Central memory CD8-positive, alpha-beta T cell (primary cell): ENCODE results near the gene CMTM1.
"Not testable (repeated sequence)": the region's sequence is repeated elsewhere in the genome, so short reads cannot be mapped to it uniquely, and the experiment has no call there.

Experiments
- ATAC-seq: fragments of 150-1000 bp; cut with Tn5 transposase; replicated peaks from 2 replicates; pipeline ENCODE4 v1.10.0; 2022; ENCODE audit warnings: mild to moderate bottlenecking, moderate FRiP score, moderate number of reproducible peaks; ENCODE audit not compliant: poor library complexity, severe bottlenecking; ENCODE audit errors: extremely low read depth
- DNase-seq, 2 donors: peaks; one replicate each; pipeline ENCODE4 v3.0.0; 2021; ENCODE audit warnings: low spot score in 2 of 2
- H3K27ac Mint-ChIP-seq: one replicate; pipeline ENCODE4 v1.8.0; 2022; ENCODE audit warnings: low read depth, mild to moderate bottlenecking, moderate library complexity, mixed read lengths
- H3K27me3 Mint-ChIP-seq: one replicate; pipeline ENCODE4 v1.8.0; 2022; ENCODE audit warnings: mixed read lengths
- H3K36me3 Mint-ChIP-seq: one replicate; pipeline ENCODE4 v1.8.0; 2022; ENCODE audit warnings: mild to moderate bottlenecking, moderate library complexity, mixed read lengths; ENCODE audit not compliant: insufficient read depth
- H3K4me1 Mint-ChIP-seq: one replicate; pipeline ENCODE4 v1.8.0; 2022; ENCODE audit warnings: mixed read lengths
- H3K4me3 Mint-ChIP-seq: one replicate; pipeline ENCODE4 v1.8.0; 2022; ENCODE audit warnings: mild to moderate bottlenecking, moderate library complexity, mixed read lengths
- H3K9me3 Mint-ChIP-seq: one replicate; pipeline ENCODE4 v1.8.0; 2022; ENCODE audit warnings: mixed read lengths

The CMTM1 gene

DNA sequence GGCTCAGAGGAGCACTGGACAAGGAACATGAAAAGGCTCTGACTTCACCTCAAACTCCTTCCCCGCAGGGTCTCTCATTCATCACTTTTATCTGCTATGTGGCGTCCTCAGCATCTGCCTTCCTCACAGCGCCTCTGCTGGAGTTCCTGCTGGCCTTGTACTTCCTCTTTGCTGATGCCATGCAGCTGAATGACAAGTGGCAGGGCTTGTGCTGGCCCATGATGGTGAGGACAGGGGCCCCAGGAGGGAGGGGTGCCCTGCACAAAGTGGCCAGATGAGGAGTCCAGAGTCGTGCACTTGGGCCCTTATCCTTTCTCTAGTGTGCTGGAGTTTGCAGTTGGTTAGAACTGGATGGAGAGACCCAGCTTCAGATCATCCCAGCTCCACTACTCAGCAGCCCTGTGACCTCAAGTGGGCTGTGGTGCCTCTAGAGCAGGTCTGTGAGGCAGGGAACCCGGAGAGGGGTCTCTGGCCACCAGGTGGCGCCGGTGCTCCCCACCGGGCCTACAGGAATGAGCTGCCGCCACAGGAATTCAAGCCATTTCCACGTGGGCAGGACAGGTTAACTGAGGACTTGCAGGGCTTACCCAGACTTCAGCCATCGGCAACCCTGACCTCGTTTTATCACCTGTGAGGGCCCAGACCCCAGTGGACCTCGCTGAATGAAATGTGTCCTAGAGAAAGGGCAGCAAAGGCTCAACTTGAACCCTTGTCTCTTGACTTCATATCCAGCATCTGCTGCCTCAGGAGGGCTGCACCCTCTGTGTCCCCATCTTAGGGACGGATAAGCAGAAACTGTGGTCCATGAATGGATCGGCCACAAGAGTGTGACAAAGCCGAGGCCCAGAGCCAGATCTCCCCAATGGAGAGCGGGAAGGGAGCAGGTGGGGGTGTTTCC lies 42.3 kb downstream of the CMTM1 start:
- Mint-ChIP-seq H3K27me3 (no peaks in the 10 kb centered on the region), H3K9me3 (no peaks in the 10 kb centered on the region), H3K36me3 (peaks cover 42% of the 10 kb centered on the region), H3K4me3 (peak overlapping the region; percentile 49), H3K4me1 (peaks cover 35% of the 10 kb centered on the region), H3K27ac (no peak overlapping the region)
- DNase-seq, result peak; percentile 63 to 75
- ATAC-seq, result no peak

GRCh38 chr16:66609139-66609510 lies 42.9 kb downstream of the CMTM1 start:
- Mint-ChIP-seq H3K36me3 (peaks cover 39% of the 10 kb centered on the region), H3K27ac (no peak overlapping the region), H3K27me3 (no peaks in the 10 kb centered on the region), H3K4me1 (peaks cover 28% of the 10 kb centered on the region), H3K4me3 (no peak overlapping the region), H3K9me3 (no peaks in the 10 kb centered on the region)
- ATAC-seq, result no peak
- no peak for DNase-seq

GRCh38 chr16:66610111-66610820 lies 44.0 kb downstream of the CMTM1 start:
- peak overlapping the region; percentile 16 for H3K27ac Mint-ChIP-seq
- no peak for ATAC-seq

GRCh38 chr16:66611911-66612310 lies 45.7 kb downstream of the CMTM1 start:
- not testable (repeated sequence) for H3K9me3 Mint-ChIP-seq, DNase-seq, H3K4me3 Mint-ChIP-seq, ATAC-seq, H3K27me3 Mint-ChIP-seq
- Mint-ChIP-seq H3K36me3 (peaks cover 37% of the 10 kb centered on the region), H3K4me1 (peaks cover 16% of the 10 kb centered on the region), H3K27ac (peak overlapping the region; percentile 57)

More at GRCh38 chr16:66610111-66610820, 44.0 kb downstream of the CMTM1 start:
- Mint-ChIP-seq H3K27me3 (no peaks in the 10 kb centered on the region), H3K4me1 (peaks cover 28% of the 10 kb centered on the region), H3K9me3 (no peaks in the 10 kb centered on the region), H3K4me3 (no peak overlapping the region), H3K36me3 (peaks cover 42% of the 10 kb centered on the region)
- DNase-seq, result no peak

DNA sequence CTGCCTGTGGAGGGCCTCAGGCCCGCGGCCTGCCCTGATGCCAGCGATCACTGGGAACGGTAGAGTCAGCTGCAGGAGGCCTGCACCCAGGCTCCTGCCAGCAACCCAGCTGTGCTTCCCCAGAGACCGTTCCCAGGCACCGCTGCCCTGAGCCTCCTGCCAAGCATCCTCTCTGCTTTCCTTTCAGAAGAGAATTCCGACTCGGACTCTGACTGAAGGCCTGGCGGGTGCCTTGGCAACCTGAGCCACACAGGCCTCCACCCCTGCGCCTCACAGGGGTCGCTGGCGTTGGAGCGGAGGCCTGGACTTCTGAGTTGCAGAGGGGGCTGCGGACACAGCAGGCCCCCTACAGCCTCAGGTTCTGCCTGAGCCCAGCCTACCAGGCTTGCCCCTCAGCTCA lies 46.2 kb downstream of the CMTM1 start:
- Mint-ChIP-seq H3K4me3 (no peak overlapping the region), H3K36me3 (peaks cover 37% of the 10 kb centered on the region), H3K9me3 (no peaks in the 10 kb centered on the region), H3K4me1 (peaks cover 11% of the 10 kb centered on the region), H3K27me3 (no peaks in the 10 kb centered on the region), H3K27ac (peak overlapping the region; percentile 57)
- ATAC-seq (no peak), DNase-seq (no peak)

DNA sequence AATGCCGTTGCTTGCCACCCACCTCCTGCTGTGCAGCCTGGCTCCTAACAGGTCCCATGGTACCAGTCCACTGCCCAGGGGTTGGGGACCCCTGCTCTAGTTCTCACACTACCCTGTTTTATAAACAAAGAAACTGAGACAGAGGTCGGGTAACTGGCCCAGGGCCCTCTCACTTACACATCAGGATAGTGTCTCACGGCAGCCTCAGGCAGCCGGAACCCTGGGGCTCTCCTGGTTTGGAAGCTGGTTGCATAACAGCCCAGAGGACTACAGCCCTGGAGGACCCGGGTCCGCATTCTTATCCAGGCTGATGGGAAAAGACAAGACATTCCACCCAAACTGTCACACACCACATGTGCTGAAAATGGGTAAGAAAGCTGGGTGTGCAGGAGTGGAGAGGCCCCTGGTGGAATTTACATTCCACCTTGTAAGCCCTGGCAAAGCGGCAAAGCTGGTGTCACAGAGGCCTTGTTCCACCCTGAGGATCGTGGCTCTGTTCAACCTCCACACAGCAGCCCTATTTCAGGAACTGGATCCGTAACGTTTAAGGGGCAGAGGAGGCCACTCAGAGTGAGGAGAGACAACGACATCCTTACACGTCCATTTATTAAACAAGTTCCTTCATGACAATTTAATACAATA lies 48.0 kb downstream of the CMTM1 start:
- DNase-seq (no peak), ATAC-seq (no peak)
- no peak overlapping the region for H3K27ac Mint-ChIP-seq
- H3K4me1 Mint-ChIP-seq, result no peaks in the 10 kb centered on the region
- no peak overlapping the region for H3K4me3 Mint-ChIP-seq
- peaks cover 37% of the 10 kb centered on the region for H3K36me3 Mint-ChIP-seq
- H3K27me3 Mint-ChIP-seq, result no peaks in the 10 kb centered on the region
- no peaks in the 10 kb centered on the region for H3K9me3 Mint-ChIP-seq

- H3K27ac Mint-ChIP-seq, result no peak overlapping the region
- H3K27me3 Mint-ChIP-seq, result no peaks in the 10 kb centered on the region
- no peak for ATAC-seq
- H3K4me3 Mint-ChIP-seq, result no peak overlapping the region
- H3K9me3 Mint-ChIP-seq, result no peaks in the 10 kb centered on the region
- peaks cover 25% of the 10 kb centered on the region for H3K36me3 Mint-ChIP-seq
- DNase-seq, result no peak
- H3K4me1 Mint-ChIP-seq, result no peaks in the 10 kb centered on the region
Observed at GRCh38 chr16:66616169-66616568, 49.9 kb downstream of the CMTM1 start.

- Mint-ChIP-seq H3K27ac (no peak overlapping the region), H3K9me3 (no peaks in the 10 kb centered on the region), H3K36me3 (peaks cover 21% of the 10 kb centered on the region), H3K4me1 (no peaks in the 10 kb centered on the region), H3K27me3 (no peaks in the 10 kb centered on the region), H3K4me3 (no peak overlapping the region)
- no peak for ATAC-seq
- no peak for DNase-seq
Observed at GRCh38 chr16:66616592-66616991, 50.4 kb downstream of the CMTM1 start.

- Mint-ChIP-seq H3K27me3 (no peaks in the 10 kb centered on the region), H3K27ac (no peak overlapping the region), H3K9me3 (no peaks in the 10 kb centered on the region), H3K36me3 (peaks cover 17% of the 10 kb centered on the region), H3K4me1 (no peaks in the 10 kb centered on the region), H3K4me3 (no peak overlapping the region)
- no peak for ATAC-seq
- DNase-seq, result no peak
Observed at GRCh38 chr16:66617010-66617434, 50.8 kb downstream of the CMTM1 start.

GRCh38 chr16:66617728-66618127 lies 51.5 kb downstream of the CMTM1 start:
- no peak overlapping the region for H3K4me3 Mint-ChIP-seq
- ATAC-seq (no peak), DNase-seq (no peak)
- H3K36me3 Mint-ChIP-seq, result peaks cover 13% of the 10 kb centered on the region
- no peaks in the 10 kb centered on the region for H3K4me1 Mint-ChIP-seq
- H3K9me3 Mint-ChIP-seq, result no peaks in the 10 kb centered on the region
- no peaks in the 10 kb centered on the region for H3K27me3 Mint-ChIP-seq
- no peak overlapping the region for H3K27ac Mint-ChIP-seq

DNA sequence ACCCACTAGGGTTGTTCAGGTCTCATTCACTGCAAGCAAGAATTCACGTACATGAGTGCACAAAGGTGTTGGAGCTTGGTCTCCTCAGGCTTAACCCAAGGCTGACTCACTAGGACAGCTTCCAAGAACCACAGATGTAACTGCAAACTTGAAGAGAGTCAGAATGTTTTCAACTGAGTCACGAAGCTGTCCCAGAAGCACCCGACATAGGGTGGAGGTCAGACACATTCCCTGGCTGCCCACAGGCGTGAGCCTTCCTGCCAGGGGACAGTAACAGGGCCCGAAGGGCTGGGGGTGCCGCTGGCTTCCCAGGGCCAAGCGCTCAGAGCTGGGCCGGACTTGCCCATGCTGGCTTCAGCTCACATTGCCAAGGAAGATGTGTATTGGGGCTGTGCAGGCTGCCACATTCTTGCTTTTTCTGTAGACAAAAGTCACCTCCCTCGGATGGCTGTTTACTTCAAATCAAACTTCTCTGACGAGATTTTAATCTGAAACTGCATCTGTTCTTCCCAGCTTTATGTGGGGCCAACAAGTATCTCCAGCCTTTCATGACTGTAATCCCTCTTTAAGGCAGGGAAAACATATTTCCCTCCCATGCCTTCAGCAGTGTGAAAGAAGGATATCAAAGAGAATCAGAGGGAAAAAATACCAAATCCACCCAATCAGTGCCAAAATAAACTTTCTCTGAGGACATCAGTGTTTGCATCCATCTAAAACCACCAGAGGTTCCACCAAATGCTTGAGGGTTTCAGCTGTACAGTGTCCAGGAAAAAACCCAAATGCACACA lies 52.5 kb downstream of the CMTM1 start:
- ATAC-seq (no peak), DNase-seq (no peak)
- no peaks in the 10 kb centered on the region for H3K9me3 Mint-ChIP-seq
- H3K27me3 Mint-ChIP-seq, result no peaks in the 10 kb centered on the region
- H3K4me3 Mint-ChIP-seq, result no peak overlapping the region
- H3K4me1 Mint-ChIP-seq, result no peaks in the 10 kb centered on the region
- no peak overlapping the region for H3K27ac Mint-ChIP-seq
- H3K36me3 Mint-ChIP-seq, result peaks cover 7% of the 10 kb centered on the region
